Activated CD4-positive, alpha-beta memory T cell treated with anti-CD3 and anti-CD28 coated beads for 36 hours (primary cell): ENCODE data around the gene RAB38. TPM values are rescaled to one million over a fixed set of nuclear protein-coding genes. Genes with fewer than 3 reads are reported as not detected.

Experiments
- CTCF ChIA-PET: fragments of 350-600 bp; sonication (Branson Sonifier 250); formaldehyde crosslinking; loops from one replicate; lab custom pipeline; 2021; ENCODE audit warnings: antibody characterized with exemption, inconsistent platforms; lab: Charles Lee
- POLR2A ChIA-PET: fragments of 350-600 bp; sonication (Branson Sonifier 250); formaldehyde crosslinking; loops from one replicate; lab custom pipeline; 2021; ENCODE audit warnings: antibody characterized with exemption; lab: Charles Lee
- DNase-seq: peaks from one replicate; pipeline ENCODE4 v3.0.0-alpha.2; 2020
- H3K27ac Mint-ChIP-seq: one replicate; pipeline ENCODE4 v1.8.0; 2021; ENCODE audit warnings: mixed read lengths
- H3K27me3 Mint-ChIP-seq: one replicate; pipeline ENCODE4 v1.8.0; 2021; ENCODE audit warnings: mixed read lengths
- H3K36me3 Mint-ChIP-seq: one replicate; pipeline ENCODE4 v1.8.0; 2021; ENCODE audit warnings: mixed read lengths
- H3K4me1 Mint-ChIP-seq: one replicate; pipeline ENCODE4 v1.8.0; 2021; ENCODE audit warnings: low read depth, mixed read lengths
- H3K4me3 Mint-ChIP-seq: one replicate; pipeline ENCODE4 v1.8.0; 2021; ENCODE audit warnings: mild to moderate bottlenecking, mixed read lengths
- H3K9me3 Mint-ChIP-seq: one replicate; pipeline ENCODE4 v1.8.0; 2021; ENCODE audit warnings: mixed read lengths
- intact Hi-C: fragments of 100-400 bp; cut with micrococcal nuclease; formaldehyde crosslinking; loops from one replicate; pipeline ENCODE4 v1.15.1; 2023
- total RNA-seq, 2 experiments: library from RNA; stranded (reverse); gene quantifications; one replicate each; pipeline ENCODE4 v1.2.3, GENCODE V29; 2021

Gene RAB38
- total RNA-seq, 2 experiments from 2014 or later = 0.76 to 0.97 TPM

DNA sequence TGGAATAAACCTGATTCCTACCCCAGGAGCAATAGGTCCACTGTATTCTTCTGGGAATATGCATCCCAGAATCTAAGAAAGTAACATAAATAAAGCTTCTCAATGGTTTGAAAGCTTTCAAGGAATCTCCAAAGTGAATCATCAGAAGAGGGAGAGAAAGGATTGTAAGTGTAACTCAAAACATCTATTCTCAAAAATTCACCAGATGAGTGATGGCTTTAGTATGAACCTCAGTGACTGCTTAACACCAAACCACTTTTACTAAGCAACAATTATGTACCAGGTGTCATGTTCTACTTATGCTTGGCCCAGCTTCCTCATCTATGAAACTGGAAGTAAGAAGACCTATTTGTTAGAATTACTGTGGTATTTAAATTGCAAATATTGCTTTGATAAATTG lies 7.4 kb downstream of the RAB38 start:
- Mint-ChIP-seq H3K27ac (no peak overlapping the region), H3K36me3 (no peaks in the 10 kb centered on the region), H3K4me3 (no peak overlapping the region), H3K9me3 (no peaks in the 10 kb centered on the region), H3K4me1 (no peaks in the 10 kb centered on the region), H3K27me3 (no peaks in the 10 kb centered on the region)
- no peak for DNase-seq
- POLR2A ChIA-PET = no interaction called here
- CTCF ChIA-PET = no interaction called here
- intact Hi-C loops = no loop called here

DNA sequence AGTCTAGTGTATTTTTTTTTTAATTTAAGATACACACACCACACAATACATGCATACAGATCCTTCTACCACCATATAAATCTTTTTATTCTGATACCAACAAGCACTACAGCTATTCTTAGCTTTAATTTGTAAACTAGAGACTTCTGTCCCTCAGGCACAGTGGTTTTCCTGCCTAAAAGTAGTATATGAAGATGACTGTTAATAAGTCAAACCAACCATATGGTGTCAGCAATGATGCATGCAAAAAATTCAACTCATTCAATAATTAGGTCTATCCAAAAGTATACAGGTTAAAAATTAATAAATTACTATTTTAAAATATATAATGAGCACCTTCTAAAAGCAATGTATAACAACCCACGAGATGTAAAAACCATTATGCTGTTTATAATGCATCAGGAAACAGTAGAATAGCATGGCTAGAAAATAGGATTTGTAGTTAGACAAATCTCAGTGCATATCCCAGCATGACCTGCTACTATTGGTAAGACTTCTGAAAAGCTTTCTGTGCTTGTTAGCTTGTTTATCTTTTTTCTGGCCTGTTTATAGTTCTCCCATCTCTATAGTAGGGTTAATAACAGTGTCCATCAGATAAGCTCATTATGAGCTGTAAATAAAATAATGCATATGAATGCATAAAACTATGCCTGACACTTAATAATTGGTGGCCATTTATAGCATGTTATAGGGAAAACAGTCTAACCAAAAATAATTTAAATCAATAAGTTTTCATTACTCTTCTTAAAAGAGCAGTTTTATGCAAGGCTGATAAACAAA lies 10.2 kb downstream of the RAB38 start:
- intact Hi-C loops = no loop called here
- H3K27ac Mint-ChIP-seq = no peak overlapping the region
- peaks cover 2% of the 10 kb centered on the region for H3K9me3 Mint-ChIP-seq
- no peaks in the 10 kb centered on the region for H3K4me1 Mint-ChIP-seq
- ChIA-PET POLR2A (no interaction called here), CTCF (no interaction called here)
- no peaks in the 10 kb centered on the region for H3K36me3 Mint-ChIP-seq
- no peaks in the 10 kb centered on the region for H3K27me3 Mint-ChIP-seq
- no peak for DNase-seq
- H3K4me3 Mint-ChIP-seq = no peak overlapping the region

DNA sequence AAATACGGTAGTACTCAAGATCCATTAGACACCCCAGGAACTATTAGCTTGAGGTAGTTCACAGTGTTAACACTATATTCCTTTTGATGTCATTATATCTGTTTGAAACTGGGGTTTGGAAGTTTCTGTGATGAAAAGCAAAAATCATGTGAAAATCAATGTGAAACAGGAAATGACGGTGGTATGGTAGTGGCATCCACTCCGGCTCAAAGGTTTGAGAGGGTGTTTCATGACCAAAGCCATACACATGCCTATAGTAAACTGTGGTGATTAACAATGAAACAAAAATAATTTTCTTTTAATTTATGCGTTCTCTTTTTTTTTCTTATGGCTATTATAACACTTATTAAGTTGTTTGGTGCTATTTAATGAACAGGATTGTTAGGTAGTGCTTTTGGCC lies 10.9 kb downstream of the RAB38 start:
- H3K36me3 Mint-ChIP-seq = no peaks in the 10 kb centered on the region
- H3K27me3 Mint-ChIP-seq = no peaks in the 10 kb centered on the region
- DNase-seq = peak; percentile 11
- ChIA-PET POLR2A (no interaction called here), CTCF (no interaction called here)
- H3K27ac Mint-ChIP-seq = no peak overlapping the region
- H3K4me3 Mint-ChIP-seq = no peak overlapping the region
- no peaks in the 10 kb centered on the region for H3K4me1 Mint-ChIP-seq
- intact Hi-C loops = no loop called here
- peaks cover 7% of the 10 kb centered on the region for H3K9me3 Mint-ChIP-seq

DNA sequence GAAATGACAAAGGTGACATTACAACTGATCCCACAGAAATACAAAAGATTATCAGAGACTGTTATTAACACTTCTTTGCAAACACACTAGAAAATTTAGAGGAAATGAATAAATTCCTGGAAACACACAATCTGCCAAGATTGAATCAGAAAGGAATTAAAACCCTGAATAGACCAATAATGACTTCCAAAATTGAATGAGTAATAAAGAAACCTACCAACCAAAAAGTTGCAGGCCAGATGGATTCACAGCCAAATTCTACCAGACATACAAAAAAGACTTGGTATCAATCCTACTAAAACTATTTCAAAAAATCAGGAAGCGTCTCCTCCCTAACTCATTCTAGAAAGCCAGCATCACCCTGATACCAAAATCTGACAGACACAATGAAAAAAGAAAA lies 17.2 kb downstream of the RAB38 start:
- CTCF ChIA-PET = no interaction called here
- peaks cover 2% of the 10 kb centered on the region for H3K36me3 Mint-ChIP-seq
- no peaks in the 10 kb centered on the region for H3K27me3 Mint-ChIP-seq
- POLR2A ChIA-PET = no interaction called here
- H3K4me1 Mint-ChIP-seq = no peaks in the 10 kb centered on the region
- H3K9me3 Mint-ChIP-seq = peaks cover 27% of the 10 kb centered on the region
- intact Hi-C loops = no loop called here
- no peak overlapping the region for H3K27ac Mint-ChIP-seq
- no peak for DNase-seq
- H3K4me3 Mint-ChIP-seq = no peak overlapping the region

DNA sequence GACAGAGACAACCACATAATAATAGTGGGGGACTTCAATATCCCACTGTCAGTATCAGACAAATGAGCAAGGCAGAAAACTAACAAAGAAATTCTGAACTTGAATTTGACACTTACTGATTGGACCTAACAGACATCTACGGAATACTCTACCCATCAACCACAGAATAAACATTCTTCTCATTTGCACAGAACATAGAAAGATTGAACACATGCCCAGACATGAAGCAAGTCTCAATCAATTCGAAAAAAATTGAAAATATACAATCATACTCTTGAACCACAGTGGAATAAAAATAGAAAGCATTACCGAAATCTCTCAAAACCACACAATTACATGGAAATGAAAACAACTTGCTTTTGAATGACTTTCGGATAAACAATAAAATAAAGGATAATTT lies 17.9 kb downstream of the RAB38 start:
- no peak for DNase-seq
- CTCF ChIA-PET = no interaction called here
- no peaks in the 10 kb centered on the region for H3K4me1 Mint-ChIP-seq
- POLR2A ChIA-PET = no interaction called here
- intact Hi-C loops = no loop called here
- peaks cover 27% of the 10 kb centered on the region for H3K9me3 Mint-ChIP-seq
- no peak overlapping the region for H3K27ac Mint-ChIP-seq
- no peak overlapping the region for H3K4me3 Mint-ChIP-seq
- peaks cover 2% of the 10 kb centered on the region for H3K27me3 Mint-ChIP-seq
- peaks cover 2% of the 10 kb centered on the region for H3K36me3 Mint-ChIP-seq

DNA sequence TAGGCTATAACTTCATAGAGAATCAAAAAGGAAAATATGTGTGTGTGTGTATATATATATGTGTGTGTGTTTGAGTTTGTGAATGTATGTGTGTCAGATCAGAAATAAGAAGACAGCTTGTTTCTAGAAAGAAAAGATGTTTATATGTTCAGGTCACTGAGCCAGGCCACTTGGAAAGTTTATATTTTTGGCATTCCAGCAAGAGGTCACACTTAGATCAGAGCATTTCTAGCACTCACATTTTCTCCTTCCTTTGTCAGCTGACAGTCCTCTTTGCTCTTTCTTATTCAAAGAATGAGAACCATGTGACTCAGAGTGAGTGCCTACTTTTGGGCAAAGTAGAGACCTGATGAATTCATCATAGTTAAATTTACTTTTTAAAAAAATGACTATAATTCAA lies 22.9 kb downstream of the RAB38 start:
- intact Hi-C loops = no loop called here
- ChIA-PET CTCF (no interaction called here), POLR2A (no interaction called here)
- Mint-ChIP-seq H3K4me3 (no peak overlapping the region), H3K36me3 (peaks cover 2% of the 10 kb centered on the region), H3K4me1 (no peaks in the 10 kb centered on the region), H3K9me3 (peaks cover 12% of the 10 kb centered on the region), H3K27ac (no peak overlapping the region), H3K27me3 (peaks cover 2% of the 10 kb centered on the region)
- no peak for DNase-seq

DNA sequence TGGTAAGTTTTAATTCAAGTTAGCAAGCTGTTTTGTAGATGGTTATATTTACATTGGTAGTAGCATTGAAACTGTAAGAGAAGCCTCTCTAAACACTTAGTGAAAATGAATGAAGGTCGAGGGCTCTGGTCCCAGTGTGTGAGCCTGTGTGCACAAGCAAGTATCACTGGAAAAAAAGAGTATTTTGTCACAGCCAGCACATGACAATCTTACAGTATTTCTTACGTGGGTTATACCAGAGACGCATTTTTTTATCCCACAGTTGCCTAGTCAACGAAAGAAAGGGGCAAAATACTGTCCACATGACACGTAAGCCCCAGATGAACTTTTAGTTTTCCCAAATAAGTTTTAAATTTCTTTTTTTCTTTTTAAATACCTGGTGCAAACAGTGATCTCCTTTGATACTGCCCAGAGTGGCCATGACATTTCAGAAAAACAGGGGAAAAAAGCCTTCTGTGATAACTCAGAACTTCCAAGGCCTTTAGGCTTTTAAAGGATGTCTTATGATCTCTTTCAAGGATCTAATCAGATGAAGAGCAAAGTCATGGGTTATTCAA lies 23.5 kb downstream of the RAB38 start:
- intact Hi-C loops = no loop called here
- ChIA-PET POLR2A (no interaction called here), CTCF (no interaction called here)
- H3K4me3 Mint-ChIP-seq = no peak overlapping the region
- no peak overlapping the region for H3K27ac Mint-ChIP-seq
- peaks cover 2% of the 10 kb centered on the region for H3K27me3 Mint-ChIP-seq
- no peaks in the 10 kb centered on the region for H3K4me1 Mint-ChIP-seq
- H3K36me3 Mint-ChIP-seq = peaks cover 2% of the 10 kb centered on the region
- no peak for DNase-seq
- peaks cover 12% of the 10 kb centered on the region for H3K9me3 Mint-ChIP-seq

DNA sequence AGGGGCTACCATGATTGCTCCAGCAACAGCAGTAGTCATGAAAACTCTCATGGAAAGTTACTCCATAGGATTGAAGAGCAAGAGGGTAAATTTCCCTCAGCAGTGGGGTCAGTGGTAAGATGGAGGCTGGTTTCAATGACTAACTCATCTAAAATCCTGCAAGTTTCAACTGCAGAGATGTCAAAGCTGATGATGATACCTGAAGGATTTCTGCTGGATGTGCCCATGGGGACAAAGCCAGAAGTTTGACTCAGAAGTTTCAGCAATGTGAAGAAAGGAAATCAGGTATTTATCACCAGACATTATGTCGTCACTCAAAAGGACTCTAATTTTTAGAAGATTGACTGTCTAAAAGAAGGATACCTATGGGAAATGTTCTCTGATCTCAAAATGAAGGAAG lies 29.1 kb downstream of the RAB38 start:
- ChIA-PET CTCF (no interaction called here), POLR2A (no interaction called here)
- no peak for DNase-seq
- Mint-ChIP-seq H3K36me3 (no peaks in the 10 kb centered on the region), H3K4me1 (no peaks in the 10 kb centered on the region), H3K27me3 (no peaks in the 10 kb centered on the region), H3K9me3 (no peaks in the 10 kb centered on the region), H3K4me3 (no peak overlapping the region), H3K27ac (no peak overlapping the region)
- intact Hi-C loops = no loop called here

DNA sequence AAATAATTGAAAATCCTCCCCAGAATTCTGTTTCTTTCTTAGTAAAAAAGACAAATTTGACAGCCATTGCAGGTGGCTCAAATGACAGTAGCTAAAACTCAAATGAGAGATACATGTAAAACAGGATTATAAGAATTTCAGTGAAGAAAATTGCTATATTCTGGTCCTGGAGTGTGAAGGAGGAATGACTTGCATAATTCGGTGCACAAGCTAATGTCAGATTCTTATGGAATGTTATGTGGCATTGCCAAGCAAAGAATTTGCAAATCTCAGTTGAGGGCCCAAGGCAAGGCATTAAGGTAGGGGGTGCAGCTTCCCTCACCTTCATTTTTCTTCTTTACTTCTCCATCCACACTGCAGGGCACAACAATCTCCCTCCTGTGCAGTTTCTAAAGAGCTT lies 35.4 kb downstream of the RAB38 start:
- Mint-ChIP-seq H3K9me3 (no peaks in the 10 kb centered on the region), H3K27ac (no peak overlapping the region), H3K4me3 (no peak overlapping the region), H3K36me3 (no peaks in the 10 kb centered on the region), H3K4me1 (no peaks in the 10 kb centered on the region), H3K27me3 (no peaks in the 10 kb centered on the region)
- ChIA-PET CTCF (no interaction called here), POLR2A (no interaction called here)
- no peak for DNase-seq
- intact Hi-C loops = no loop called here

DNA sequence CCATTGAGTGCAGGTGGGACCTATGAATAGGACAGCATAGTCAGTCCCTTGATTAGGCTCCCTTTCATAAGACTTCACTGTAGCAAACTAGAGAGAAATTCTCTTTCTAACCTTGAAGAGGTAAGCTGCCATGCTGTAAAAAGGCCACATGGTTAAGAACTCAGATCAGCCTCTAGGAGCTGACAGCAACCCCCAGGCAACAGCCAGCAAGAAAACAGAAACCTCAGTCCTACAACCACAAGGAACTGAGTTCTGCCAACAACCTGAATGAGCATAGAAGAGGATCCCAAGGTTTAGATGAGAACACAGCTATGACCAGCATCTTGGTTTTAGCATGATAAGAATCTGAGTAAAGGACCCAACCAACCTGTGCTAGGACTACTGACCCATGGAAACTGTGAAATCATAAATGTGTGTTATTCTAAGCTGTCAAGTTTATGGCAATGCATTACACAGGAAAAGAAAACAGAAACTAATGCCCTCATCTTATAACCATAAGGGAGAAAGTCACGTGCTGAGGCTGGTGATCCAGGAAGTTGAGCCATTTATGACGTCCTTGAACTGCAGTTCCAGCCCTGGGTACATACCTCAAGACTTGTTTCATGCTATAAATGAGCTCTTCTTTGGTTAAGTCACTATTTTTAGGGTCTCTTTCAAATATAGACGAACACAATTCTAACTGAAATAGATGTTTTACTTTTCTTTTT lies 43.3 kb downstream of the RAB38 start:
- DNase-seq = no peak
- intact Hi-C loops = no loop called here
- no peaks in the 10 kb centered on the region for H3K4me1 Mint-ChIP-seq
- H3K4me3 Mint-ChIP-seq = no peak overlapping the region
- H3K27me3 Mint-ChIP-seq = no peaks in the 10 kb centered on the region
- peaks cover 4% of the 10 kb centered on the region for H3K9me3 Mint-ChIP-seq
- no peak overlapping the region for H3K27ac Mint-ChIP-seq
- CTCF ChIA-PET = interaction anchor here (0.9 kb wide), 1 partner anchor 17 kb away, joined by 3 read pairs; no protein-coding TSS in a partner anchor
- H3K36me3 Mint-ChIP-seq = no peaks in the 10 kb centered on the region
- POLR2A ChIA-PET = no interaction called here

DNA sequence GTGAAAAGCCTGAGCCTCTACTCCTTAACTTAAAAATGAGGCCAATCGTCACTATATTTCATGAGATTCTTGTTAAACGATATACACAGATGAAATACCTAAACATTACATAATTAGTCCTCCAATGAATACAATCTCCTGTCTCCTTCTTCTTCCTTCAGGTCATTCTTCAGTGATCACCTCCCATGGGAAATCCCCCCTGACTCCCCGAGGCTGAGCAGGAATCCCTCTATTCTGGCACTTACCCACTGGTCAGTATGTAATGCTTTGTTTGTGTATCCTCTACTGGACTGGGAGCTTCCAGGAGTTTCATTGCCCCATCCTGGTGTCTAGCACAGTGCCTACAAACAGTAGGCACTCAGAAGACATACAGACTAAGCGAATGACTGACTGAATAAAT lies 52.3 kb downstream of the RAB38 start:
- H3K27ac Mint-ChIP-seq = no peak overlapping the region
- DNase-seq = no peak
- intact Hi-C loops = no loop called here
- no peak overlapping the region for H3K4me3 Mint-ChIP-seq
- no peaks in the 10 kb centered on the region for H3K9me3 Mint-ChIP-seq
- ChIA-PET POLR2A (no interaction called here), CTCF (no interaction called here)
- peaks cover 3% of the 10 kb centered on the region for H3K27me3 Mint-ChIP-seq
- no peaks in the 10 kb centered on the region for H3K4me1 Mint-ChIP-seq
- H3K36me3 Mint-ChIP-seq = no peaks in the 10 kb centered on the region

DNA sequence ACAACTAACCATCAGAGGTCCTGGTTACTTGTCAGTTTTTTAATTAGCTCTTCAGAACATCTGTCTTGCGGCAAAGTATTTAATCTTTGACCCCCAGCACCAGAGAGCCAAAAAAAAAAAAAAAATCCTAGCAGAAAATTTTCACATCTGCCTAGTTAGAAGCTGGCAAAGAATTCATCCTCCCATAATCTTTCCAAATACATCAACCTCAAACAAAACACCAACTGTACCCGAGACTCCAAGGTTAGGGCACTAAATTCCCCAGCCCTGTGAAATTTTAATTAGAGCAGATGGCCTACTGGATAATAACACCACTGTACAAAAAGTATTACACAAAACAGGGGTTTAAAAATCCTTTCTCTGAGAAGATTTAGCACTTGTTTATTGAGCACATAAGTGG lies 55.7 kb downstream of the RAB38 start:
- Mint-ChIP-seq H3K27me3 (peaks cover 1% of the 10 kb centered on the region), H3K4me1 (no peaks in the 10 kb centered on the region), H3K9me3 (no peaks in the 10 kb centered on the region), H3K4me3 (no peak overlapping the region), H3K36me3 (no peaks in the 10 kb centered on the region), H3K27ac (no peak overlapping the region)
- POLR2A ChIA-PET = no interaction called here
- CTCF ChIA-PET = no interaction called here
- intact Hi-C loops = no loop called here
- no peak for DNase-seq
